ENCODE measurements around the gene ZSCAN5B.

The ZSCAN5B gene

GRCh38 chr19:56161534-56161933, 36.0 kb downstream of the ZSCAN5B start:
- TF ChIP-seq CTCF (conservative IDR thresholded peaks at IDR 0.05; ENCODE audit: low read depth, low read length), result no peak
- no peak overlapping the region for H3K9ac ChIP-seq
- no peak overlapping the region for H3K27ac ChIP-seq
- no peaks in the 10 kb centered on the region for H3K27me3 ChIP-seq (ENCODE audit: insufficient read depth, low read depth)
- H3K4me1 ChIP-seq (ENCODE audit: low read depth, poor library complexity, severe bottlenecking), result no peaks in the 10 kb centered on the region
- no peak overlapping the region for H3K4me2 ChIP-seq
- no peaks in the 10 kb centered on the region for H3K79me2 ChIP-seq (ENCODE audit: insufficient read depth, low read depth)
- no peaks in the 10 kb centered on the region for H4K20me1 ChIP-seq (ENCODE audit: insufficient read depth)
- no peak overlapping the region for H3K4me3 ChIP-seq (IDR thresholded peaks at IDR 0.05; ENCODE audit: insufficient read depth, low read depth, low read length)
- no peaks in the 10 kb centered on the region for H3K36me3 ChIP-seq (ENCODE audit: insufficient read depth)
- no peak overlapping the region for H2AFZ ChIP-seq (ENCODE audit: low read depth)

GRCh38 chr19:56159622-56160271, 37.8 kb downstream of the ZSCAN5B start:
- Histone ChIP-seq H3K4me1 (ENCODE audit: low read depth, poor library complexity, severe bottlenecking) (no peaks in the 10 kb centered on the region), H4K20me1 (ENCODE audit: insufficient read depth) (no peaks in the 10 kb centered on the region), H3K27ac (no peak overlapping the region), H3K9ac (no peak overlapping the region), H3K27me3 (ENCODE audit: insufficient read depth, low read depth) (no peaks in the 10 kb centered on the region), H3K79me2 (ENCODE audit: insufficient read depth, low read depth) (no peaks in the 10 kb centered on the region), H3K4me3 (IDR thresholded peaks at IDR 0.05; ENCODE audit: insufficient read depth, low read depth, low read length) (no peak overlapping the region), H2AFZ (ENCODE audit: low read depth) (no peak overlapping the region), H3K36me3 (ENCODE audit: insufficient read depth) (no peaks in the 10 kb centered on the region), H3K4me2 (no peak overlapping the region)
- no peak for TF ChIP-seq CTCF (conservative IDR thresholded peaks at IDR 0.05; ENCODE audit: low read depth, low read length)

GRCh38 chr19:56159009-56159559, 38.5 kb downstream of the ZSCAN5B start:
- Histone ChIP-seq H3K27ac (no peak overlapping the region), H4K20me1 (ENCODE audit: insufficient read depth) (no peaks in the 10 kb centered on the region), H2AFZ (ENCODE audit: low read depth) (no peak overlapping the region), H3K27me3 (ENCODE audit: insufficient read depth, low read depth) (no peaks in the 10 kb centered on the region), H3K9ac (no peak overlapping the region), H3K79me2 (ENCODE audit: insufficient read depth, low read depth) (no peaks in the 10 kb centered on the region), H3K4me2 (no peak overlapping the region), H3K36me3 (ENCODE audit: insufficient read depth) (no peaks in the 10 kb centered on the region), H3K4me3 (IDR thresholded peaks at IDR 0.05; ENCODE audit: insufficient read depth, low read depth, low read length) (no peak overlapping the region), H3K4me1 (ENCODE audit: low read depth, poor library complexity, severe bottlenecking) (no peaks in the 10 kb centered on the region)
- no peak for TF ChIP-seq CTCF (conservative IDR thresholded peaks at IDR 0.05; ENCODE audit: low read depth, low read length)

GRCh38 chr19:56158170-56158757, 39.3 kb downstream of the ZSCAN5B start:
- H4K20me1 ChIP-seq (ENCODE audit: insufficient read depth), result no peaks in the 10 kb centered on the region
- H3K4me1 ChIP-seq (ENCODE audit: low read depth, poor library complexity, severe bottlenecking), result no peaks in the 10 kb centered on the region
- H3K27ac ChIP-seq, result no peak overlapping the region
- H3K27me3 ChIP-seq (ENCODE audit: insufficient read depth, low read depth), result no peaks in the 10 kb centered on the region
- H3K79me2 ChIP-seq (ENCODE audit: insufficient read depth, low read depth), result no peaks in the 10 kb centered on the region
- H3K36me3 ChIP-seq (ENCODE audit: insufficient read depth), result no peaks in the 10 kb centered on the region
- H2AFZ ChIP-seq (ENCODE audit: low read depth), result no peak overlapping the region
- H3K4me2 ChIP-seq, result no peak overlapping the region
- no peak overlapping the region for H3K4me3 ChIP-seq (IDR thresholded peaks at IDR 0.05; ENCODE audit: insufficient read depth, low read depth, low read length)
- no peak overlapping the region for H3K9ac ChIP-seq
- TF ChIP-seq CTCF (conservative IDR thresholded peaks at IDR 0.05; ENCODE audit: low read depth, low read length), result no peak

Measured in KMS-11 (cell line).